PC-3 (cell line): Measurements from ENCODE around the gene MT1X. TPM values are rescaled to one million over a fixed set of nuclear protein-coding genes. Genes with fewer than 3 reads are reported as not detected.

ENCODE experiments used
- ATAC-seq: fragments of 200-7000 bp; cut with Tn5 transposase; 2 replicates; pipeline ENCODE4 v1.9.1; 2020; ENCODE audit warnings: mild to moderate bottlenecking, moderate library complexity
- BruUV-seq: library from RNA; stranded (reverse); fragments of 400-500 nt; replicated peaks from 2 replicates; lab custom pipeline; 2021; lab: Mats Ljungman, UMichigan
- CTCF ChIA-PET: fragments of 300-600 bp; sonication (Branson Sonifier 250); formaldehyde crosslinking; loops from one replicate; lab custom pipeline; 2022; ENCODE audit warnings: antibody characterized with exemption; lab: Charles Lee
- POLR2A ChIA-PET: fragments of 300-600 bp; sonication (Branson Sonifier 250); formaldehyde crosslinking; loops from one replicate; lab custom pipeline; 2022; ENCODE audit warnings: antibody characterized with exemption; ENCODE audit not compliant: unreplicated experiment; lab: Charles Lee
- DNase-seq: peaks from one replicate; pipeline ENCODE4 v3.0.0-alpha.2; 2015
- H2AFZ ChIP-seq: fragments of 300-600 bp; sonication (generic); 2 replicates; pipeline ENCODE4 v1.6.0; 2016; ENCODE audit warnings: antibody characterized with exemption, low read length
- H3F3A ChIP-seq: fragments of 300-600 bp; sonication (generic); one replicate; pipeline ENCODE4 v1.6.0; 2017; ENCODE audit warnings: antibody characterized with exemption, low read length, control low read depth, mild to moderate bottlenecking; ENCODE audit not compliant: unreplicated experiment
- H3K27ac ChIP-seq: fragments of 300-600 bp; sonication (generic); 2 replicates; pipeline ENCODE4 v1.5.1; 2016; ENCODE audit warnings: mild to moderate bottlenecking, low read length
- H3K27me3 ChIP-seq: fragments of 300-600 bp; sonication (generic); 2 replicates; pipeline ENCODE4 v1.6.1; 2016; ENCODE audit warnings: low read length, mixed read lengths
- H3K36me3 ChIP-seq: fragments of 300-600 bp; sonication (generic); 2 replicates; pipeline ENCODE4 v1.6.1; 2016; ENCODE audit warnings: low read depth, mixed run types, low read length, mixed read lengths
- H3K4me1 ChIP-seq: fragments of 300-600 bp; sonication (generic); 2 replicates; pipeline ENCODE4 v1.5.1; 2016; ENCODE audit warnings: low read length; ENCODE audit not compliant: insufficient read depth
- H3K4me2 ChIP-seq: fragments of 300-600 bp; sonication (generic); 2 replicates; pipeline ENCODE4 v1.6.0; 2016; ENCODE audit warnings: low read length
- H3K4me3 ChIP-seq: fragments of 300-600 bp; sonication (generic); 2 replicates; pipeline ENCODE4 v1.5.1; 2016; ENCODE audit warnings: mild to moderate bottlenecking, low read length, mixed read lengths
- H3K79me2 ChIP-seq: fragments of 300-600 bp; sonication (generic); 2 replicates; pipeline ENCODE4 v1.6.1; 2017; ENCODE audit warnings: low read length, mixed read lengths
- H3K9ac ChIP-seq: fragments of 300-600 bp; sonication (generic); 2 replicates; pipeline ENCODE4 v1.6.0; 2016; ENCODE audit warnings: mild to moderate bottlenecking, low read length
- H3K9me2 ChIP-seq: fragments of 300-600 bp; sonication (generic); replicated peaks from 2 replicates; pipeline ENCODE4 v1.6.1; 2016; ENCODE audit warnings: mixed run types, low read length, mixed read lengths
- H3K9me3 ChIP-seq: fragments of 300-600 bp; sonication (generic); 2 replicates; pipeline ENCODE4 v1.6.1; 2016; ENCODE audit warnings: low read length, mixed read lengths
- H4K20me1 ChIP-seq: fragments of 300-600 bp; sonication (generic); 2 replicates; pipeline ENCODE4 v1.6.1; 2016; ENCODE audit warnings: low read length, mixed read lengths
- EZH2 ChIP-seq: fragments of 300-600 bp; sonication (generic); IDR thresholded peaks from one replicate; pipeline ENCODE4 v1.6.1; 2017; ENCODE audit warnings: antibody characterized with exemption, mild to moderate bottlenecking, low read length; ENCODE audit not compliant: unreplicated experiment
- EZH2phosphoT487 ChIP-seq: fragments of 300-600 bp; sonication (generic); IDR thresholded peaks from 2 replicates; pipeline ENCODE4 v1.6.1; 2018; ENCODE audit warnings: mild to moderate bottlenecking, antibody characterized with exemption, low read length, borderline replicate concordance
- intact Hi-C: fragments of 100-400 bp; cut with micrococcal nuclease; formaldehyde crosslinking; loops from 2 replicates; pipeline ENCODE4 v1.9.0; 2023
- total RNA-seq: library from RNA; depleted of rRNA; stranded (reverse); fragments of >200 nt; gene quantifications from 2 replicates; pipeline ENCODE4 v1.2.3, GENCODE V29; 2014
- TF ChIP-seq, protein P1 (sequence below): fragments of 300-600 bp; sonication (generic); conservative IDR thresholded peaks from 2 replicates; pipeline ENCODE4 v1.5.1; 2017; ENCODE audit warnings: antibody characterized with exemption, low read depth, mild to moderate bottlenecking, low read length

The MT1X gene
- total RNA-seq, 1 experiment from 2014 or later, result 120 TPM

DNA sequence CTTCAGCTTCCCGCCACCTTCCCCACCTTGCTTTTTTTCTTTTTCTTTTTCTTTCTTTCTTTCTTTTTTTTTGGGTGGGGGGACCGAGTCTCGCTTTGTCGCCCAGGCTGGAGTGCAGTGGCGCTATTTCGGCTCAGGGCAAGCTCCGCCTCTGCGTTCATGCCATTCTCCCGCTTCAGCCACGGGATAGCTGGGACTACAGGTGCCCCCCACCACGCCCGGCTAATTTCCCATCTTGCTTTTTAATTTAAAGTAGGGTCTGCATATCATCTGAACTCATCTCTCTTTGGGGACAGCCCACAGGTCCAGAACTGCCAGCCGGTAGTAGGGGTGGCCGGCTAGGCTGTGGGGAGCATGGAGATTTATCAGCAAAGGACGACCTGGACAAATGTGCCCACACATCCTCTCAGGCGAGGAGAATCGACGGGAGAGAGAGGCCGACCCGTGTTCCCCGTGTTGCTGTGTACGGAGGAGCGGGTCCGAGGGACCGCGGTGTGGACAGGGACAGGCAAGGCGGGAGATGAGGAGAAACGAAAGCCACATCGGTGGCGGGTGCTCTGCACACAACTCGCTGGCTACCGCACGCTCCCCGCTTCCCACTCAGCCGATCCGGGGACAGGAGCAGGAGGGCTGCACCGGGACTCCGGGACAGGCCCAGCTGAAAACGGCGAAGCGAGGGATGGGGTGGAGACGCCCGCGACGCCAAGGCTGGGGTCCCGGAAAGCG is 47.4 kb upstream of the MT1X start:
- no peak overlapping the region for H2AFZ ChIP-seq
- DNase-seq (no peak), ATAC-seq (no peak)
- TF ChIP-seq EZH2, result no peak
- TF ChIP-seq, protein P1, sequence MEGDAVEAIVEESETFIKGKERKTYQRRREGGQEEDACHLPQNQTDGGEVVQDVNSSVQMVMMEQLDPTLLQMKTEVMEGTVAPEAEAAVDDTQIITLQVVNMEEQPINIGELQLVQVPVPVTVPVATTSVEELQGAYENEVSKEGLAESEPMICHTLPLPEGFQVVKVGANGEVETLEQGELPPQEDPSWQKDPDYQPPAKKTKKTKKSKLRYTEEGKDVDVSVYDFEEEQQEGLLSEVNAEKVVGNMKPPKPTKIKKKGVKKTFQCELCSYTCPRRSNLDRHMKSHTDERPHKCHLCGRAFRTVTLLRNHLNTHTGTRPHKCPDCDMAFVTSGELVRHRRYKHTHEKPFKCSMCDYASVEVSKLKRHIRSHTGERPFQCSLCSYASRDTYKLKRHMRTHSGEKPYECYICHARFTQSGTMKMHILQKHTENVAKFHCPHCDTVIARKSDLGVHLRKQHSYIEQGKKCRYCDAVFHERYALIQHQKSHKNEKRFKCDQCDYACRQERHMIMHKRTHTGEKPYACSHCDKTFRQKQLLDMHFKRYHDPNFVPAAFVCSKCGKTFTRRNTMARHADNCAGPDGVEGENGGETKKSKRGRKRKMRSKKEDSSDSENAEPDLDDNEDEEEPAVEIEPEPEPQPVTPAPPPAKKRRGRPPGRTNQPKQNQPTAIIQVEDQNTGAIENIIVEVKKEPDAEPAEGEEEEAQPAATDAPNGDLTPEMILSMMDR, result no peak
- H3K27me3 ChIP-seq, result no peaks in the 10 kb centered on the region
- no peak overlapping the region for H3K4me2 ChIP-seq
- no peaks in the 10 kb centered on the region for H3F3A ChIP-seq
- no peaks in the 10 kb centered on the region for H3K9me2 ChIP-seq
- ChIA-PET CTCF (no interaction called here), POLR2A (no interaction called here)
- no peaks in the 10 kb centered on the region for H3K36me3 ChIP-seq
- no peak overlapping the region for H3K4me3 ChIP-seq
- H3K9me3 ChIP-seq, result no peaks in the 10 kb centered on the region
- no TSS peak for BruUV-seq
- H3K27ac ChIP-seq, result no peak overlapping the region
- H3K9ac ChIP-seq, result no peak overlapping the region
- no peaks in the 10 kb centered on the region for H3K79me2 ChIP-seq
- no peaks in the 10 kb centered on the region for H4K20me1 ChIP-seq
- peaks cover 4% of the 10 kb centered on the region for H3K4me1 ChIP-seq
- intact Hi-C loops, result no loop called here

DNA sequence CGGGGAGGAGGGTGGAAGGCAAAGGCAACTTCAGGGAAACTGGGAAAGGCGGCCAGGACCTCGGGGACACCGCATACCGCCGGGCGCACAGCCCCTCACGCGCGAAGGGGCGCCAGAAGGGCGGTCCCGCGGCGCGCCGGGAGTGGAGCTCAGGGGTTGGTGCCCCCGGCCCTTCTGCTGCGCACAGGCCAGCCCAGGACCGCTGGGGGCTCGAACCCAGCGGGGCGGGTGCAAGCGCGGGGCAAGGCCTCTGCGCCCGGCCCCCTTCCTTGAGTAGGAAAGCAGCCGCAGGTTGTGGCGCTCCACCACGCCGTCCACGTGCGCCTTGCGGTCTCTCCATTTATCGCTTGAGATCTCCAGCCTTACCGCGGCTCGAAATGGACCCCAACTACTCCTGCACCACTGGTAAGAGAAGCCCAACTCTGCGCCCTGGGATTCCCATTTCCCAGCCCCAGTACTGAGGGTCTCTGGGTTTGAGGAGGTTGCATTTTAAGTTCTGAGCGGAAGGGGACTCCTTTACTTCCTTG is 46.8 kb upstream of the MT1X start:
- H3K9ac ChIP-seq, result no peak overlapping the region
- no peak overlapping the region for H3K4me3 ChIP-seq
- CTCF ChIA-PET, result no interaction called here
- H3K27ac ChIP-seq, result no peak overlapping the region
- no peaks in the 10 kb centered on the region for H3K79me2 ChIP-seq
- H3K4me2 ChIP-seq, result no peak overlapping the region
- no peak for TF ChIP-seq EZH2phosphoT487
- no peak for TF ChIP-seq EZH2
- TF ChIP-seq, protein P1, result no peak
- no peaks in the 10 kb centered on the region for H3F3A ChIP-seq
- H3K4me1 ChIP-seq, result peaks cover 10% of the 10 kb centered on the region
- H3K27me3 ChIP-seq, result no peaks in the 10 kb centered on the region
- H3K9me2 ChIP-seq, result no peaks in the 10 kb centered on the region
- no peaks in the 10 kb centered on the region for H4K20me1 ChIP-seq
- H3K36me3 ChIP-seq, result no peaks in the 10 kb centered on the region
- intact Hi-C loops, result no loop called here
- ATAC-seq, result no peak
- POLR2A ChIA-PET, result no interaction called here
- no peaks in the 10 kb centered on the region for H3K9me3 ChIP-seq
- BruUV-seq, result no TSS peak
- H2AFZ ChIP-seq, result no peak overlapping the region
- no peak for DNase-seq

DNA sequence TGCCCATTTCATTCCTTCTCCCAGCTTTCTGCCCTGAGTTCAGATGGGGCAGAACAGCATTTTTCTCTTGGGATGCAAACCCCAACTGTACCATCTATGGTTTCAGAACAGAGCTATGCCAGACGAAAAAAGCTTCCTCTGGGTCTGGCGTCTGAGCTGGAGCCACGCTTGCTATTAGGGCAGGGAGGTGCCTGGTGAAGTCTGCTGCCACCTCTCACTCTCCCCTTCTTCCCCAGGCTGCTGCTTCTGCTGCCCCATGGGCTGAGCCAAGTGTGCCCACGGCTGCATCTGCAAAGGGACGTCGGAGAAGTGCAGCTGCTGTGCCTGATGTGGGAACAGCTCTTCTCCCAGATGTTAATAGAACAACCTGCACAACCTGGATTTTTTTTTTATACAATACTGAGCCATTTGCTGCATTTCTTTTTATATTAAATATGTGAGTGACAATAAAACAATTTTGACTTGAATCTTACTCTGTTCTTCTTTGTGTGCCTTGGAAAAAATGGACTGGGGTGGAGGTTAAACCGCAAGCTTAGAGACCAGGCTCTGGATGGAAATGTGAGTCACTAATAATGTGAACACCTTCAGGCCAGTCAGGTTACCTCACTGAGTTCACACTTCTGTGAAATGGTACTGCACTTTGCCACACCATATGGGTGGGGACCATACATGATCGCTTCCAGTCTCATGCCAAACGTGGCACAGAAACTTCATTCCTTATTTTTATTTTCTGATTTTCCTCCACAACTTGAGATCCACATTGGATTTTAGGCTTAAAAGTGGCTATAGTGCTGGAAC is 45.5 kb upstream of the MT1X start:
- intact Hi-C loops, result no loop called here
- Histone ChIP-seq H4K20me1 (no peaks in the 10 kb centered on the region), H3K9me2 (no peaks in the 10 kb centered on the region), H3K9ac (no peak overlapping the region), H3F3A (no peaks in the 10 kb centered on the region), H3K27me3 (no peaks in the 10 kb centered on the region), H3K27ac (no peak overlapping the region), H3K4me3 (no peak overlapping the region), H3K4me2 (no peak overlapping the region), H3K9me3 (no peaks in the 10 kb centered on the region), H3K4me1 (peaks cover 10% of the 10 kb centered on the region), H3K36me3 (no peaks in the 10 kb centered on the region), H3K79me2 (no peaks in the 10 kb centered on the region), H2AFZ (no peak overlapping the region)
- DNase-seq, result no peak
- no peak for ATAC-seq
- CTCF ChIA-PET, result no interaction called here
- BruUV-seq, result no TSS peak
- POLR2A ChIA-PET, result no interaction called here
- TF ChIP-seq, protein P1, result no peak
- no peak for TF ChIP-seq EZH2phosphoT487
- TF ChIP-seq EZH2, result no peak
